Measurements from ENCODE around the gene HSD17B8.

DNA sequence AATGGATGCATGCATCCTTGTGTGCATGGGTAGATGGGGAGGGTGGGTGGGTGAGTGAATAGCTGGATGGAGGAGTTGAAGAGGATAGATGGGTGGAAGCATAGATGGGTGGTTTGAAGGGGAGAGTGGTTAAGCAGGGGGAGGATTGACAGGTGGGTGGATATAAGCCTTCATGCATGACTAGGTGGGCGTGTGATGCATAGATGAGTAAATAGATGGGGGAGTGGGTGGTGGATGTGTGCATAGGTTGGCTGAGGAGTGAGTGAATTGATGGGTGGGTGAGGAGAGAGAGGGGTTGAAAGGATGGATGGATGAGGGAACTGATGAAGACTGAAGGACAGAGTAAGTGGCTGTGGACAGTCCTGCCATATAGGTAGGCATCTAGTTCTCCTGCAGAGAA is 16.6 kb upstream of the HSD17B8 start:
- TF ChIP-seq TAF1 (IDR thresholded peaks at IDR 0.05; ENCODE audit: low read depth), result no peak
- TF ChIP-seq CEBPB (IDR thresholded peaks at IDR 0.05), result no peak
- TF ChIP-seq EGR1 (IDR thresholded peaks at IDR 0.05), result no peak
- no peak for TF ChIP-seq FOXM1 (IDR thresholded peaks at IDR 0.05; ENCODE audit: borderline replicate concordance, low read depth)
- TF ChIP-seq TEAD4 (IDR thresholded peaks at IDR 0.05), result no peak
- TF ChIP-seq CREB1 (IDR thresholded peaks at IDR 0.05; ENCODE audit: low read depth), result no peak
- no peak for TF ChIP-seq MAX (IDR thresholded peaks at IDR 0.05)
- TF ChIP-seq REST (IDR thresholded peaks at IDR 0.05; ENCODE audit: low read depth), result no peak
